Adrenal gland (tissue), 12 donors: Measurements from ENCODE around the gene SLC28A1. TPM values are rescaled to one million over a fixed set of nuclear protein-coding genes. Genes with fewer than 3 reads are reported as not detected.

ENCODE experiments used
- DNase-seq, 7 donors: peaks; one replicate each; pipeline ENCODE4 v3.0.0-alpha.2; 2019 to 2020
- H3K27ac ChIP-seq, 5 donors: fragments of 200-600 bp; sonication (generic) in 4 of 5; 1 replicate in 3 of 5; 2 replicates in 2 of 5; pipeline versions ENCODE4 v1.5.1 to v1.8.0; 2016 to 2020; ENCODE audit warnings: mild to moderate bottlenecking in 1 of 5
- H3K27me3 ChIP-seq: fragments of 200-600 bp; 2 replicates; pipeline ENCODE4 v1.8.0; 2021
- H3K36me3 ChIP-seq, 2 donors: fragments of 200-600 bp; replicated peaks in 1 of 2; 1 replicate in 1 of 2; 2 replicates in 1 of 2; pipeline versions ENCODE4 v1.5.1 to v1.8.0; 2018 to 2022
- H3K4me1 ChIP-seq, 2 donors: fragments of 200-600 bp; replicated peaks in 1 of 2; 1 replicate in 1 of 2; 2 replicates in 1 of 2; pipeline versions ENCODE4 v1.5.1 to v1.8.0; 2018 to 2021
- H3K4me3 ChIP-seq, 4 donors: fragments of 200-600 bp; sonication (generic) in 3 of 4; one replicate each; pipeline ENCODE4 v1.5.1; 2016 to 2018
- H3K9me3 ChIP-seq, 3 donors: fragments of 200-600 bp; sonication (generic) in 1 of 3; replicated peaks in 1 of 3; 1 replicate in 2 of 3; 2 replicates in 1 of 3; pipeline versions ENCODE4 v1.5.1 to v1.8.0; 2016 to 2021
- CTCF ChIP-seq, 6 experiments: fragments of 450-650 bp in 4 of 6; fragments of 200-600 bp in 2 of 6; sonication (generic) in 1 of 6; IDR thresholded peaks; 1 replicate in 5 of 6; 2 replicates in 1 of 6; pipeline versions ENCODE4 v1.5.1 to v1.8.0; 2016 to 2021; ENCODE audit warnings: antibody characterized with exemption in 6 of 6, mild to moderate bottlenecking in 2 of 6, moderate library complexity in 1 of 6
- POLR2A ChIP-seq, 2 donors: fragments of 450-650 bp; IDR thresholded peaks; one replicate each; pipeline ENCODE4 v1.6.1; 2017; ENCODE audit warnings: antibody characterized with exemption in 2 of 2, mild to moderate bottlenecking in 2 of 2, moderate library complexity in 1 of 2
- WGBS, 4 donors: extraction: QIAGEN DNeasy Blood & Tissue Kit in 2 of 4; methylation state at CpG; one replicate each; pipeline versions ENCODE4 v1.1.5 to v1.1.7; 2013 to 2017; 5-methylcytosine and 5-hydroxymethylcytosine counted together
- intact Hi-C, 2 donors: fragments of 100-400 bp; cut with DNase I; formaldehyde crosslinking; loops; one replicate each; pipeline versions ENCODE4 v1.14.1 to v1.15.0; 2022 to 2023
- polyA plus RNA-seq, 3 donors: library from polyadenylated mRNA; stranded (reverse); fragments of 200-250 nt in 2 of 3; fragments of 350-450 nt in 1 of 3; fragmentation: Illumina TruSeq in 1 of 3; extraction: RNeasy Lipid Tissue Mini Kit (QIAGEN cat#74804) in 1 of 3; gene quantifications; one replicate each; pipeline ENCODE4 v1.2.3, GENCODE V29; 2013 to 2014
- total RNA-seq, 9 donors: library from RNA; depleted of rRNA in 4 of 9; stranded (reverse); fragments of >200 nt in 4 of 9; fragments of 120-200 nt in 1 of 9; fragmentation: NEBNext Ultra II Directional in 1 of 9; extraction: Animal tissue kit (Norgen Biotek cat#: 25700) in 1 of 9; gene quantifications; one replicate each; pipeline versions ENCODE4 v1.1.0 to v1.2.4, GENCODE V29; 2013 to 2023
- donor health status: healthy with polysubstance abuse.
- donor health status: Bipolar disorder and iron deficiency.
- donor health status: DM: yes; HTN: yes; CAD: no.
- donor health status: DM: no; HTN: no; CAD: no.
- donor health status: DM: no; HTN: no; CAD: no.
- donor health status: DM: yes; HTN: yes; CAD: no.

The SLC28A1 gene
- total and polyA plus RNA-seq, 12 donors = 0.03 to 0.19 (median 0.11) TPM; not detected in 4

DNA sequence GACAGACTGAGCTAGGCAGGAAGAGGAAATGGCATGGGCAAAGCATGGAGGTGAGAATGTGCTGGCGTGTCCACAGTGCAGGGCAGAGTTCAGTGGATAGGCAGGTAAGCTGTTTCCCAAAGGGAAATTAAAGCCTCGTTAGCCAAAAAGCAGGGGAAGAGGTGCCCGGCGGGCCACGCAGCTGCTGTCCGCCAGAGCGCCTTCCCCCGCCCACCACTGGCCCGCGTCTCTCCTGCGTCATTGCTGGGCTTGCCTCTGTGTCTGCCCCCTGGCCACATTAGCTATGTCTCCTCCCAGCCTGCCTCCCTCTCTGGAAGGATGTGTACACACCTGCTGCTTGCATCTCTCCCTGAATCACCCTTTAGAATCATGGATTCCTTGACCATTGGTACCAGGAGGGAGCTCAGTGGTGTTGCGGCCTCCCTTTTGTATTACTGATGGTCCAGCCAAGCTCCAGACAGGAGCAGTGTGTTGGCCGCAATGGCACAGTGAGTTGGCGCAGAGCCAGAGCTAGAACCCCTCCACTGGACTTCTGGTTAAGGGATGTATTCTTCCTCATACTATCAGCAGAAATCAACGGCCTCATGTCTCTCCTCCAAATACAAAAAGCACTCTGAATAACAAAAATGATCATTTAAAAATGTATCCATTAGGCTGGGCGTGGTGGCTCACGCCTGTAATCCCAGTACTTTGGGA lies 26.6 kb downstream of the SLC28A1 start:
- Histone ChIP-seq H3K4me1 (peaks cover 46 to 63% of the 10 kb centered on the region in 2 donors), H3K27me3 (no peaks in the 10 kb centered on the region), H3K27ac (peak overlapping the region; percentile 55 to 95 (median 72)), H3K4me3 (no peak overlapping the region), H3K36me3 (no peaks in the 10 kb centered on the region), H3K9me3 (no peaks in the 10 kb centered on the region)
- TF ChIP-seq POLR2A (IDR thresholded peaks at IDR 0.05) (no peak), CTCF (IDR thresholded peaks at IDR 0.05) (no peak)
- WGBS, 4 donors = 88 to 94% (median 93%) methylated on average over 17 of the region's 17 CpGs
- intact Hi-C loops = no loop called here
- no peak for DNase-seq

DNA sequence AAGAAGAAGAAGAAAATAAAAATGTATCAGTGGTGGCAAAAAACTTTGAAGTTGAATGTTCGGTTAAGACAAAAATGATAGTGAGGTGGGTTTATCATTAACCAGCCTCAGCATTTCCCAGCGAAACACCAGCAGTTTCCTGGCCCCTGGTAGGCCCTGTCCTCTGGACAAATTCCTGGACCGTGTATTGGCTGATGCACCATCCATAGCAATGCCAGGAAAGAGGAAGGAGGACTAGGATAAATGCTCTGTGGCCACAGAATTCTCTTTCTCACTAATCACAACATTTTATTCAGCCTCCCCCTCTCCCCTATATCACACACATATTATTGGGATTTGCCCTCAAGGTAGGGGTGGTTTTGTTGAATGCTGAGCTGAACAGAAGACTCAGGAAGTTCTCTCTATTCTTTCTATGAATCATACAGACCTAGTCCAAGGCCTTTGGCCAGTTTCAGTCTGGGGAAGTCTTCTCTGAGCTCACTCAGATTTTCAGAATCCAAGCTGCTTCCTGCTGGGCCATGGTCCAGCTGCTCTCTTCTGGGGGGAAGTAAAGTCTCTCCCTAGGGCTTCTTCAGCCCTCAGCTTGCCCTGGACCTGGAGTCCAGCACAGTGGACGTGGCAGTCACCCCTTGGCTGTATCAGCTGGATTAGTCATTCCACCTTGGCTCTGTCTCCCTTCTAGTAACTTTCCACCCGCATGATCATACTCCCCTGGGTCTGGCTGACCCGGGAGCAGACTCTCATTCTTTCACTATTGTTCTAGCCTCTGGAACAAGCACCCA lies 27.6 kb downstream of the SLC28A1 start:
- TF ChIP-seq CTCF (IDR thresholded peaks at IDR 0.05) = no peak
- peak in 1 of 2 donors; percentile 69 for TF ChIP-seq POLR2A (IDR thresholded peaks at IDR 0.05)
- H3K4me3 ChIP-seq = no peak overlapping the region
- intact Hi-C loops = no loop called here
- WGBS, 4 donors = 29 to 35% (median 33%) methylated on average over 6 of the region's 6 CpGs
- no peaks in the 10 kb centered on the region for H3K9me3 ChIP-seq
- H3K27ac ChIP-seq = peak overlapping the region; percentile 55 to 95 (median 72)
- peak; percentile 88 to 97 (median 95) for DNase-seq
- H3K27me3 ChIP-seq = no peaks in the 10 kb centered on the region
- H3K36me3 ChIP-seq = no peaks in the 10 kb centered on the region
- peaks cover 42 to 58% of the 10 kb centered on the region in 2 donors for H3K4me1 ChIP-seq

DNA sequence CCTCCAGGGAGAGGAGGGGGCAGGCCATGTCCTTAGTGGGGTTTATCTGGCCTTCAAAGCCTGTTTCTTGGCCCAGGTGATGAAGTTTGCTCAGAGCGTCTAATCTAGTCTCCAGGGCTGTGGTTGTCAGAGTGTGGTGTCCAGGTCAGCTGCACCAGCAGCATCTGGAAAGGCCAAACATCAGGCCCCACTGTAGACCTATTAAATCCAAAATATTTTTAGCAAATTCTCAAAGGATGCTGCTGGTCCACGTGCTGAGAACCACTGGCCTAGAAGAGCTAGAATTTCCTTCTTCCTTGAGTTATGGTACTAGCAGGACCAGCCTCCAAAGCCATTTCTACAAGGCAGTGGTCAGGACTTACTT lies 28.9 kb downstream of the SLC28A1 start:
- H3K27me3 ChIP-seq = no peaks in the 10 kb centered on the region
- no peaks in the 10 kb centered on the region for H3K36me3 ChIP-seq
- no peak for TF ChIP-seq POLR2A (IDR thresholded peaks at IDR 0.05)
- TF ChIP-seq CTCF (IDR thresholded peaks at IDR 0.05) = no peak
- no peaks in the 10 kb centered on the region for H3K9me3 ChIP-seq
- WGBS, 4 donors = 56 to 79% (median 65%) methylated on average over 1 to 2 of the region's 2 CpGs
- H3K4me1 ChIP-seq = peaks cover 36 to 50% of the 10 kb centered on the region in 2 donors
- H3K4me3 ChIP-seq = no peak overlapping the region
- intact Hi-C loops = no loop called here
- H3K27ac ChIP-seq = peak overlapping the region; percentile 1 to 95 (median 72)
- DNase-seq = no peak

DNA sequence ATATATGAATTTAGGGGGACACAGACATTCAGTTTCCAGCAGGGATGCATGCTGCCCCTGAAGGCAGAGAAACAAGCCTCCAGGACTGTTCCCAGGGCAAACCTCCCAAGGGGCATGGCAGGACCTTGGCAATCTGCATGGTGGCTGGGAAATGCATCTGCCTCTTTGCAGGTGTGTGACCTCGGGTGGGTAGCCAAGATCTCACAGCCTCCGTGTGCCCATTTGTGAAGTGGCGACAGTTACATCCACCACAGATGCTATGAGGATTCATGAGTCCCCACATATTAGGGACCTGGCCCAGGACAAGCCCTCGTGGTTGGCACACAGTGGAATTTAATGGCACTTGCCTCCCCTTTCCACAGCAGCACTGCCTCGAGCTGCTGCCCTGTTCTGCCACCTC lies 29.9 kb downstream of the SLC28A1 start:
- Histone ChIP-seq H3K36me3 (no peaks in the 10 kb centered on the region), H3K4me3 (no peak overlapping the region), H3K9me3 (no peaks in the 10 kb centered on the region), H3K27me3 (no peaks in the 10 kb centered on the region), H3K4me1 (peaks cover 42 to 50% of the 10 kb centered on the region in 2 donors), H3K27ac (peak overlapping the region in 4 of 5 donors; percentile 56 to 91 (median 70))
- DNase-seq = no peak
- TF ChIP-seq POLR2A (IDR thresholded peaks at IDR 0.05) (no peak), CTCF (IDR thresholded peaks at IDR 0.05) (no peak)
- intact Hi-C loops = no loop called here
- WGBS, 4 donors = 75 to 81% (median 80%) methylated on average over 4 to 5 of the region's 5 CpGs
